Astrocyte (in vitro differentiated cells and primary cell): Measurements from ENCODE around the gene MTMR6.

Experiments
- EZH2 ChIP-seq: IDR thresholded peaks from 2 replicates; pipeline ENCODE4 v1.6.1; 2012; ENCODE audit warnings: mild to moderate bottlenecking, low read length, inconsistent platforms; ENCODE audit not compliant: insufficient read depth
- TF ChIP-seq, protein P1 (sequence below): IDR thresholded peaks from 2 replicates; pipeline ENCODE4 v1.5.1; 2011; ENCODE audit warnings: low read depth, mild to moderate bottlenecking, inconsistent platforms, low read length, moderate library complexity; ENCODE audit not compliant: insufficient read depth

DNA sequence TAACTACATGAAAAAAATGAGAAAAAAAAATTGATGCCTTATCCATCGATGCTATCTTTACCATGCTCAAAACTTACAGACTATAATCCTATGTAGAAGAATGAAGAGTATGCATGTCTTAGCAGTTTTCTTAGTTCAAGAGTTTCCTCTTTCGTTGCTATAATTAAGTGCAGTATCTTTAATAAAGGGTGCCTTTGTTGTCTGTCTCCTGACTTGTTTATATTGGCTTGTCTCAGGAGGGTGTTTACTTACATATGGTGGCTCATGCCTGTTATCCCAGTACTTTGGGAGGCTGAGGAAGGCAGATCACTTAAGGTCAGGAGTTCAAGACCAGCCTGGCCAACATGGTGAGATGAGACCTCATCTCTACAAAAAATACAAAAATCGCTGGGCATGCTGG is 44.3 kb downstream of the MTMR6 start:
- TF ChIP-seq, protein P1, sequence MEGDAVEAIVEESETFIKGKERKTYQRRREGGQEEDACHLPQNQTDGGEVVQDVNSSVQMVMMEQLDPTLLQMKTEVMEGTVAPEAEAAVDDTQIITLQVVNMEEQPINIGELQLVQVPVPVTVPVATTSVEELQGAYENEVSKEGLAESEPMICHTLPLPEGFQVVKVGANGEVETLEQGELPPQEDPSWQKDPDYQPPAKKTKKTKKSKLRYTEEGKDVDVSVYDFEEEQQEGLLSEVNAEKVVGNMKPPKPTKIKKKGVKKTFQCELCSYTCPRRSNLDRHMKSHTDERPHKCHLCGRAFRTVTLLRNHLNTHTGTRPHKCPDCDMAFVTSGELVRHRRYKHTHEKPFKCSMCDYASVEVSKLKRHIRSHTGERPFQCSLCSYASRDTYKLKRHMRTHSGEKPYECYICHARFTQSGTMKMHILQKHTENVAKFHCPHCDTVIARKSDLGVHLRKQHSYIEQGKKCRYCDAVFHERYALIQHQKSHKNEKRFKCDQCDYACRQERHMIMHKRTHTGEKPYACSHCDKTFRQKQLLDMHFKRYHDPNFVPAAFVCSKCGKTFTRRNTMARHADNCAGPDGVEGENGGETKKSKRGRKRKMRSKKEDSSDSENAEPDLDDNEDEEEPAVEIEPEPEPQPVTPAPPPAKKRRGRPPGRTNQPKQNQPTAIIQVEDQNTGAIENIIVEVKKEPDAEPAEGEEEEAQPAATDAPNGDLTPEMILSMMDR: no peak
- no peak for TF ChIP-seq EZH2
